GM20000 (cell line): Measurements from ENCODE around the gene HIPK3.

Source experiments
- DNase-seq: peaks from one replicate; pipeline ENCODE4 v3.0.0; 2012; ENCODE audit warnings: low spot score
- TF ChIP-seq, protein P1 (sequence below): IDR thresholded peaks from 2 replicates; pipeline ENCODE4 v1.5.1; 2012; ENCODE audit warnings: mild to moderate bottlenecking, control low read depth; ENCODE audit errors: extremely low read depth, missing control alignments

HIPK3 gene

DNA sequence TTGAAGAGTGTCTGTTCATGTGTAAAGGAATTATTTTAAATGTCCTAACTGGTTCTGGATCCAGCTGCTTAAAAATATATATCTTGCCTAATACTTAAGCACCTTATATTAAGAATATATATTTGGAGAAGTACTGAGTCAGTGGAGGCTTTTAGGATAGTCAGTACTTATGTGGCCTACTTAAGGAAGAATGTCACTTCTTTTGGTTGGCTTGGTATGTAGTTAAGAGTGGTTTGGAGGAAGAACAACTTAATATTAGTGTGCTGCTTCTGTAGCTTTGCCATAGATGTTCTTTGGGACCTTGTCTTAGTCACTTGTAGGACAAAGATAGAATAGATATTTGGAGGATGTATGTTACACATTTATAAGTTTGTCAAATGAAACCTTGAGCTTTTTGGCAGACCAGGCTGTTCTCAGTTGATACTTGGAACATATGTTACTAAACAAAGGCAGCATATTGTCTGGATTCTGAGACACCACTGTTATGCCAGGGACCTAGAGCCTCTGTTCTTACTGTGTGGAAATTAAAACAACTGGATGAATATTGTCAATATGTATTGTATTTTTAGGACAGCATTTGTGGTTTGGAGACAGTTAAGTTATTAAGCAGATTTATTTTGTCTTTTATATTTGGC, 4.9 kb downstream of the HIPK3 start:
- TF ChIP-seq, protein P1, sequence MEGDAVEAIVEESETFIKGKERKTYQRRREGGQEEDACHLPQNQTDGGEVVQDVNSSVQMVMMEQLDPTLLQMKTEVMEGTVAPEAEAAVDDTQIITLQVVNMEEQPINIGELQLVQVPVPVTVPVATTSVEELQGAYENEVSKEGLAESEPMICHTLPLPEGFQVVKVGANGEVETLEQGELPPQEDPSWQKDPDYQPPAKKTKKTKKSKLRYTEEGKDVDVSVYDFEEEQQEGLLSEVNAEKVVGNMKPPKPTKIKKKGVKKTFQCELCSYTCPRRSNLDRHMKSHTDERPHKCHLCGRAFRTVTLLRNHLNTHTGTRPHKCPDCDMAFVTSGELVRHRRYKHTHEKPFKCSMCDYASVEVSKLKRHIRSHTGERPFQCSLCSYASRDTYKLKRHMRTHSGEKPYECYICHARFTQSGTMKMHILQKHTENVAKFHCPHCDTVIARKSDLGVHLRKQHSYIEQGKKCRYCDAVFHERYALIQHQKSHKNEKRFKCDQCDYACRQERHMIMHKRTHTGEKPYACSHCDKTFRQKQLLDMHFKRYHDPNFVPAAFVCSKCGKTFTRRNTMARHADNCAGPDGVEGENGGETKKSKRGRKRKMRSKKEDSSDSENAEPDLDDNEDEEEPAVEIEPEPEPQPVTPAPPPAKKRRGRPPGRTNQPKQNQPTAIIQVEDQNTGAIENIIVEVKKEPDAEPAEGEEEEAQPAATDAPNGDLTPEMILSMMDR, result no peak
- DNase-seq, result no peak

DNA sequence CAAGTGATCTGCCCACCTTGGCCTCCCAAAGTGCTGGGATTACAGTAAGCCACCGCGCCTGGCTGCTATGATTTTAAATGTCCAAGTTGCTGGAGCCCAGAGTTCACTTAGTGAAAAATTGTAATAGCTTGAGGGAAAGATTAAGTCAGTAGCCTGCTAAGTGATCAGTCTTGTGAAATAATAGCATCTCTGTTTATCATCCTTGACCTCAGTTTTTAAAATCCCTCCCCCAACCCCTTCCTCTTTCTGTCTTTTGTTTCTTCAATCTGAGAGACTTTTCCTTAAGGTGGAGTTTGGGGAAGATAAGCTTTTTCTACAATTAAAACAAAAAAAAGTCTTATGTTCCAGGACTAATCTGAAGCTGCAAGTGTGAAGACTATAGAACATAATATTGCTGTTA, 6.4 kb downstream of the HIPK3 start:
- TF ChIP-seq, protein P1, result no peak
- no peak for DNase-seq

DNA sequence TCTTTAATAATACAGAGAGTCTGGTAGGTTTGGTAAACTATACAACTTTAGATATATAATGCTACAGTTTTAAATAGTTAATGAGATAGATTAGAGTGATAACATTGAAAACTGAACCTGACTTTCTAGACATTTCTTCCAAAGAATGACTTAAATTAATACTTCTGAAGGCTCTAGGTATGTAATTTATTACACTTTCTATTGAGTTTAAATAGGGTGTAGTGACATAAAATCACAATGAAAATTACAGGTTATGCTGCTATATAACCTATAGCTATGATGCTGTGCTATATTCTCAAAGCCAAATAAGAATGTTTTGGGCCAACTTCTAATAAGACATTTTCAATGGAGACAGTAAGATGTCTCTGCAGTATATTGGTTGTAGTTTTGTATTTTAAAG, 7.7 kb downstream of the HIPK3 start:
- TF ChIP-seq, protein P1, result no peak
- no peak for DNase-seq

DNA sequence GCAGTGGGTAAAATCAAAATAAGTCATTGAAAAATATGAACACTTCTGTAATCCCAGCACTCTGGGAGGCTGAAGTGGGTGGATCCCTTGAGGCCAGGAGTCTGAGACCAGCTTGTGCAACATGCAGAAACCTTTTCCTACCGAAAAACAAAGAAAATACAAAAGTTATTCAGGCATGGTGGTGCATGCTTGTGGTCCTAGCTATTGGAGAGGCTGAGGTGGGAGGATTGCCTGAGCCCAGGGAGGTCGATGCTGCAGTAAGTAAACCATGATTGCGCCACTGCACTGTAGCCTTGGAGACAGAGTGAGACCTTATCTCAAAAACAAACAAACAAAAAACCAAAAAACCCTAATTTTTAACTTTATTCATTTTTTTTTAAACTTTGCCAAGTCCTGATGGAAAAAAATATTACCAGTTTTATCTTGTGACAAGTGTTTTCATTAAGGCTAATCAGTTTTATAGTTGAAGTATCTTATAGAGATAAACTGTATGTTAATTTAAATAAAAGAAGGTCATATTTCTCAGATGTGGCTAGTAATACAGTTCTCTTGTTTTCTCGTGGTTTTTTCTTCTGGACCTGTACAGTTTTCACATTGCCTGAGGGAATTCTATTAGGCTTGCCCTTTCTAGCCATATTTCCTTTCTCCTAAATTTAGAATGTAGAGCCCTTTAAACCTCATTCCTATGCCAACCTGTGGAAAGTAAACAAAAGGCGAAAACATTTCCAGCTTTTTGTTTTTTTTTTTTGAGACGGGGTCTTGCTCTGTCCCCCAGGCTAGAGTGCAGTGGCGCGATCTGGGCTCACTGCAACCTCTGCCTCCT, 9.4 kb downstream of the HIPK3 start:
- TF ChIP-seq, protein P1, result no peak
- DNase-seq, result no peak

DNA sequence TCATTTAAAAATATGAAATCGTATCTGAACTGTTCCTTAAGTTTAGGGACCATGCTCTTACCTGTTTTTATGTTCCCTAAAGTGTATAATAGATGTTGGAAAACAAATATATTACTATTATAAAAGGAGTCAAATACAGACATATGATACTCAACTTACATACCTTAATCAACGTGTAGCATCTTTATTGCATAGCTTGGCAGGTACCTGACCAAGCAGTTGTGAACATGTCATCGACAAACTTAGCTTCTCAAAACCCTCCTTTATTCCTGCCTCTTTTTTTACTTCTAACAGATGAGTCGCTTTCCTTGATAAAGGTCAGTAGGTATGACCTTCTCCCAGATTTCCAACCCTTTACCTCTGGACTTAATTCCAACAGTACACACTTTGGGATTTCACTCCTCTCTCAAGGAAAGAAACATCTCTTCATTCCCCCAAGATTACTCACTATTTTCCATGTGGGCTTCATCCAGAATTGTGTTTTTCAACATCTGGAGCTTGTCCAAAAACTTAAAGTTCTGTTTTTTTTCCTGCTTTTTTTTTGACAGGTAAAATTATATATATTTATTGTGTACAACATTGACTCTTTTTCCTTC, 11.9 kb downstream of the HIPK3 start:
- TF ChIP-seq, protein P1, result no peak
- DNase-seq, result no peak

DNA sequence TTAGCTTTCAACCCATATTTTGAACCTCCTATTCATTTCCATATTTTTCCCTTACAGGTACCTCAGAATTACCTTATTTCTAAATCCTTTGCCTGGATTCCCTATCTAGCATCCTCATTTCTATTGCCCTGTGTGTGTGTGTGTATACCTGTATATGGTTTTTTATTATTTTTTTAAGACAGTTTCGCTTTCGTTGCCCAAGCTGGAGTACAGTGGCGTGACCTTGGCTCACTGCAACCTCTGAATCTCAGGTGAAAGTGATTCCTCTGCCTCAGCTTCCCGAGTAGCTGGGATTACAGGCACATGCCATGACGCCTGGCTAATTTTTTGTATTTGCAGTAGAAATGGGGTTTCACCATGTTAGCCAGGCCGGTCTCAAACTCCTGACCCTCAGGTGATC, 12.6 kb downstream of the HIPK3 start:
- no peak for DNase-seq
- TF ChIP-seq, protein P1, result no peak

DNA sequence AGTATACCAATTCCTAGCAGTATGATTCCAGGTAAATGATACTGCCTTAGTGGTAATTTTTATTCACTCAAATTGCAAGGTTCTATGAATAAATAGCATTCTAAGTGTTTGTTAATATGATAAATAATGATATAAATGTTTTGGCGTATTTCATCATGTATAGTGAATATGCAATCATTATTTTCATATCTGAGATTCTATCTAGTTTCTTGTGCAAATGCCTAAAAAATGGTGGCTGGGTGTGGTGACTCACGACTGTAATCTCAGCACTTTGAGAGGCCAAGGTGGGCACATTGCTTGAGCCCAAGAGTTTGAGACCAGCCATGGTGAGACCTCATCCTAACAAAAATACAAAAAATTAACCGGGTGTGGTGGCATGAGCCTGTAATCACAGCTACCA, 13.9 kb downstream of the HIPK3 start:
- TF ChIP-seq, protein P1, result no peak

More for the DNA sequence above, 13.9 kb downstream of the HIPK3 start:
- DNase-seq, result no peak
